Small intestine (tissue), 7 donors: ENCODE measurements around the gene ASIC3. TPM values are rescaled to one million over a fixed set of nuclear protein-coding genes. Genes with fewer than 3 reads are reported as not detected.

Experiments
- DNase-seq, 2 donors: peaks; one replicate each; pipeline versions ENCODE4 v3.0.0 to v3.0.0-alpha.2; 2013
- FAIRE-seq: peaks from 2 replicates; lab custom pipeline; 2012; peaks lifted over from hg19 to GRCh38; lab: Jason Lieb, UNC
- H3K27ac ChIP-seq, 3 donors: one replicate each; pipeline ENCODE4 v1.5.1; 2013; ENCODE audit warnings: low read length in 2 of 3, mild to moderate bottlenecking in 2 of 3, control low read depth in 1 of 3, inconsistent platforms in 1 of 3, low read depth in 1 of 3, moderate library complexity in 1 of 3
- H3K27me3 ChIP-seq, 3 donors: one replicate each; pipeline ENCODE4 v1.6.1; 2013; ENCODE audit warnings: low read length in 3 of 3, inconsistent platforms in 1 of 3; ENCODE audit not compliant: control insufficient read depth in 3 of 3, insufficient read depth in 3 of 3
- H3K36me3 ChIP-seq, 3 donors: one replicate each; pipeline ENCODE4 v1.6.1; 2013; ENCODE audit warnings: low read length in 3 of 3, inconsistent platforms in 1 of 3, low read depth in 1 of 3, mild to moderate bottlenecking in 1 of 3, moderate library complexity in 1 of 3; ENCODE audit not compliant: control insufficient read depth in 3 of 3, insufficient read depth in 2 of 3
- H3K4me1 ChIP-seq, 3 donors: one replicate each; pipeline ENCODE4 v1.6.1; 2013; ENCODE audit warnings: low read length in 2 of 3, inconsistent platforms in 1 of 3, low read depth in 1 of 3, mild to moderate bottlenecking in 1 of 3, moderate library complexity in 1 of 3; ENCODE audit not compliant: control insufficient read depth in 3 of 3, insufficient read depth in 2 of 3
- H3K4me3 ChIP-seq, 3 donors: one replicate each; pipeline ENCODE4 v1.5.1; 2013; ENCODE audit warnings: low read length in 3 of 3, control low read depth in 1 of 3, inconsistent platforms in 1 of 3, low read depth in 1 of 3, mild to moderate bottlenecking in 1 of 3, moderate library complexity in 1 of 3
- H3K9me3 ChIP-seq, 2 donors: one replicate each; pipeline ENCODE4 v1.6.1; 2013; ENCODE audit warnings: low read depth in 1 of 2, low read length in 1 of 2; ENCODE audit not compliant: control insufficient read depth in 2 of 2, insufficient read depth in 1 of 2
- WGBS, 3 donors: extraction: QIAGEN DNeasy Blood & Tissue Kit; methylation state at CpG; one replicate each; pipeline ENCODE4 v1.1.7; 2013; 5-methylcytosine and 5-hydroxymethylcytosine counted together
- polyA plus RNA-seq, 4 donors: library from polyadenylated mRNA; stranded (reverse) in 3 of 4; unstranded in 1 of 4; fragments of 200-250 nt in 3 of 4; fragments of 120-200 nt in 1 of 4; gene quantifications; one replicate each; pipeline versions ENCODE4 v1.2.1 to v1.2.3, GENCODE V29; 2013
- donor health status: healthy with polysubstance abuse.
- donor health status: control.
- donor health status: control.
- donor health status: Bipolar disorder and iron deficiency.
- donor health status: healthy.

The ASIC3 gene
- polyA plus RNA-seq, 4 donors: 2.8 to 10.7 (median 3.6) TPM

GRCh38 chr7:151091003-151091402 is 42.7 kb downstream of the ASIC3 start:
- Histone ChIP-seq H3K27me3 (no peaks in the 10 kb centered on the region), H3K4me3 (no peak overlapping the region), H3K27ac (no peak overlapping the region), H3K9me3 (no peaks in the 10 kb centered on the region), H3K36me3 (peaks cover 0 to 55% (median 0%) of the 10 kb centered on the region in 3 donors), H3K4me1 (peaks cover 0 to 29% (median 4%) of the 10 kb centered on the region in 3 donors)
- no peak for DNase-seq
- FAIRE-seq: no peak
- 88 to 89% (median 89%) methylated on average over 7 of the region's 7 CpGs for WGBS, 3 donors

- FAIRE-seq (no peak), DNase-seq (peak; percentile 80 to 93)
- H3K27me3 ChIP-seq: no peaks in the 10 kb centered on the region
- 36 to 44% (median 39%) methylated on average over 6 of the region's 6 CpGs for WGBS, 3 donors
- H3K4me3 ChIP-seq: no peak overlapping the region
- peaks cover 0 to 29% (median 4%) of the 10 kb centered on the region in 3 donors for H3K4me1 ChIP-seq
- H3K36me3 ChIP-seq: peaks cover 0 to 57% (median 0%) of the 10 kb centered on the region in 3 donors
- H3K27ac ChIP-seq: peak overlapping the region in 1 of 3 donors; percentile 29
- H3K9me3 ChIP-seq: no peaks in the 10 kb centered on the region
Observed at GRCh38 chr7:151091431-151091830, 43.1 kb downstream of the ASIC3 start.

- H3K36me3 ChIP-seq: peaks cover 0 to 61% (median 0%) of the 10 kb centered on the region in 3 donors
- WGBS, 3 donors: 89 to 90% (median 90%) methylated on average over 14 of the region's 14 CpGs
- H3K27ac ChIP-seq: no peak overlapping the region
Observed at GRCh38 chr7:151091988-151092387, 43.7 kb downstream of the ASIC3 start.

GRCh38 chr7:151093748-151094147 is 45.4 kb downstream of the ASIC3 start:
- no peak overlapping the region for H3K27ac ChIP-seq
- FAIRE-seq (no peak), DNase-seq (no peak)
- H3K4me1 ChIP-seq: peaks cover 0 to 16% (median 2%) of the 10 kb centered on the region in 3 donors
- no peak overlapping the region for H3K4me3 ChIP-seq
- peaks cover 0 to 64% (median 0%) of the 10 kb centered on the region in 3 donors for H3K36me3 ChIP-seq
- H3K9me3 ChIP-seq: no peaks in the 10 kb centered on the region
- WGBS, 3 donors: 92 to 94% (median 93%) methylated on average over 6 of the region's 6 CpGs
- no peaks in the 10 kb centered on the region for H3K27me3 ChIP-seq

More at GRCh38 chr7:151091988-151092387, 43.7 kb downstream of the ASIC3 start:
- Histone ChIP-seq H3K9me3 (no peaks in the 10 kb centered on the region), H3K27me3 (no peaks in the 10 kb centered on the region), H3K4me3 (no peak overlapping the region), H3K4me1 (peaks cover 0 to 29% (median 4%) of the 10 kb centered on the region in 3 donors)
- FAIRE-seq: no peak
- DNase-seq: no peak

- FAIRE-seq (no peak), DNase-seq (no peak)
- Histone ChIP-seq H3K4me1 (peaks cover 0 to 11% (median 3%) of the 10 kb centered on the region in 3 donors), H3K27me3 (no peaks in the 10 kb centered on the region), H3K36me3 (peaks cover 0 to 57% (median 0%) of the 10 kb centered on the region in 3 donors), H3K27ac (no peak overlapping the region), H3K9me3 (no peaks in the 10 kb centered on the region), H3K4me3 (no peak overlapping the region)
- 83 to 90% (median 83%) methylated on average over 5 of the region's 5 CpGs for WGBS, 3 donors
Observed at GRCh38 chr7:151094675-151095074, 46.3 kb downstream of the ASIC3 start.

- 74 to 82% (median 75%) methylated on average over 10 of the region's 10 CpGs for WGBS, 3 donors
- H3K36me3 ChIP-seq: peaks cover 0 to 56% (median 0%) of the 10 kb centered on the region in 3 donors
- FAIRE-seq: no peak
- DNase-seq: no peak
- no peak overlapping the region for H3K4me3 ChIP-seq
- H3K9me3 ChIP-seq: no peaks in the 10 kb centered on the region
- no peak overlapping the region for H3K27ac ChIP-seq
- peaks cover 0 to 8% (median 2%) of the 10 kb centered on the region in 3 donors for H3K4me1 ChIP-seq
- H3K27me3 ChIP-seq: no peaks in the 10 kb centered on the region
Observed at GRCh38 chr7:151095123-151095797, 46.9 kb downstream of the ASIC3 start.

GRCh38 chr7:151095828-151096475 is 47.6 kb downstream of the ASIC3 start:
- Histone ChIP-seq H3K4me3 (no peak overlapping the region), H3K9me3 (no peaks in the 10 kb centered on the region), H3K36me3 (peaks cover 0 to 56% (median 0%) of the 10 kb centered on the region in 3 donors), H3K4me1 (peaks cover 0 to 8% (median 2%) of the 10 kb centered on the region in 3 donors), H3K27me3 (no peaks in the 10 kb centered on the region), H3K27ac (no peak overlapping the region)
- FAIRE-seq (no peak), DNase-seq (no peak)
- WGBS, 3 donors: 82 to 89% (median 83%) methylated on average over 17 of the region's 17 CpGs

DNA sequence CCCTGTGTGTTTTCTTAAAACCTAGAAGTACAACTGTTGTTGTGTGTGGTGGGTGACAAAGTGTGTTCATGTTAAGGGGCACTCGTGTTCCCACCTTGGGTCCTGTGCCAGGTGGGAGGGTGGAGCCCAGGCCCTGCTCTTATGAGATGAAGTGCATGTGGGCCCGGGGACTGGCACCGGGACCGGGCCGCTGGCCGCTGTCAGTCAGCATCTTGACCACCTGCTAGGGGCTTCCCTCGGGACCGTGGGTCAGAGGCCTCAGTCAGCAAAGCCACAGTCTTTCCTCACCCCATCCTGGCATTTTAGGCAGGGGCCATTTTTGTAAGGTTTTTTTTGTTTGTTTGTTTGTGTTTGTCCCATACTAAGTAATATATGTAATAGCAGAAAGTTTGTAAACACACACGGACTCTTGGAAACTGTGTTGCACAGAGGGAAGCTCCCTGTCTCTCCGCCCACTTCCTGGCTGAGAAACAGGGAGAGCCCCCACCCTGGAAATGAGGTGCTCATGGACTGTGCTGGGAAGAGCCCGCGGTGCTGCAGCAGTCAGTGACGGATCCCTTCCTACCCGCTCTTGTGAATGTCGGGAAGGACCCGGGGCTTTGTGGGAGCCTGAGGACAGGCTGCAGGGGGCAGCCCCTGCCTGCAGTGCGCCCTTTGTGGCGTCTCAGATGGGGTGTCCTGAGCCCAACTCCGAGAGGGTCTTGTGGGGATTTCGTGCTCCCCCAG is 51.3 kb downstream of the ASIC3 start:
- FAIRE-seq (no peak), DNase-seq (no peak)
- H3K27ac ChIP-seq: no peak overlapping the region
- H3K9me3 ChIP-seq: no peaks in the 10 kb centered on the region
- 73 to 87% (median 83%) methylated on average over 20 of the region's 20 CpGs for WGBS, 3 donors
- no peak overlapping the region for H3K4me3 ChIP-seq
- H3K27me3 ChIP-seq: no peaks in the 10 kb centered on the region
- H3K36me3 ChIP-seq: peaks cover 0 to 44% (median 0%) of the 10 kb centered on the region in 3 donors
- H3K4me1 ChIP-seq: peaks cover 0 to 2% (median 0%) of the 10 kb centered on the region in 3 donors
